ENCODE results near the gene DCST1.
"Not testable (repeated sequence)": the region's sequence is repeated elsewhere in the genome, so short reads cannot be mapped to it uniquely, and the experiment has no call there.

DCST1 gene, protein sequence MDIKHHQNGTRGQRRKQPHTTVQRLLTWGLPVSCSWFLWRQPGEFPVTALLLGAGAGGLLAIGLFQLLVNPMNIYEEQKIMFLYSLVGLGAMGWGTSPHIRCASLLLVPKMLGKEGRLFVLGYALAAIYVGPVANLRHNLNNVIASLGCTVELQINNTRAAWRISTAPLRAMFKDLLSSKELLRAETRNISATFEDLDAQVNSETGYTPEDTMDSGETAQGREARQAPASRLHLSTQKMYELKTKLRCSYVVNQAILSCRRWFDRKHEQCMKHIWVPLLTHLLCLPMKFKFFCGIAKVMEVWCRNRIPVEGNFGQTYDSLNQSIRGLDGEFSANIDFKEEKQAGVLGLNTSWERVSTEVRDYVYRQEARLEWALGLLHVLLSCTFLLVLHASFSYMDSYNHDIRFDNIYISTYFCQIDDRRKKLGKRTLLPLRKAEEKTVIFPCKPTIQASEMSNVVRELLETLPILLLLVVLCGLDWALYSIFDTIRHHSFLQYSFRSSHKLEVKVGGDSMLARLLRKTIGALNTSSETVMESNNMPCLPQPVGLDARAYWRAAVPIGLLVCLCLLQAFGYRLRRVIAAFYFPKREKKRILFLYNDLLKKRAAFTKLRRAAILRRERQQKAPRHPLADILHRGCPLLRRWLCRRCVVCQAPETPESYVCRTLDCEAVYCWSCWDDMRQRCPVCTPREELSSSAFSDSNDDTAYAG

DNA sequence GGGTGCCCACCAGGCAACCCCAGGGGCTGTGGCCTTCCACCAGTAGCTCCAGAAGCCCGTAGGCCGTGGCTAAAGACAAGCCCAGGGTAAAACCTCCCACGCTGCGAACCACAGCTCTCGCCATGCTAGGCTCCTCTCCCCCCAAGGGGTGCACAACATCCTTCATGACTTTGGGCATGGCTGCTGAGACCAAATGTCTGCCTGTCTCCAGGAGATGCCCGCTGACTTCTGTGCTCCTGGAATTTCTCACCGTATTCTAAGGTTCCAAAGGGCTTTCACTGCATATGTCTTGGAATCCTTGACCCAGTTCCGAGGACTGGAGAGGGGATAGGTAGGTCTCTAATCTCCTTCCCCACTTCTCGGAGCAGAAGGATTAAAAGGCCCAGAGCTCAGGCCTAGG is at the start of gene DCST1, which contains the start of gene DCST2:
DCST1 (plus strand) TSS at position 301 of the 400 bp plus-strand sequence. CDS start 213 bp downstream, outside the sequence.
DCST2 (minus strand) TSS at position 258 of the 400 bp plus-strand sequence; CDS start at position 178, 80 bp downstream.
- DNase-seq (ENCODE audit: low spot score): no peak

- DNase-seq (ENCODE audit: low spot score): not testable (repeated sequence)
These were observed 46.9 kb upstream of the DCST1 start for GRCh38 chr1:154986736-154987135.

DNA sequence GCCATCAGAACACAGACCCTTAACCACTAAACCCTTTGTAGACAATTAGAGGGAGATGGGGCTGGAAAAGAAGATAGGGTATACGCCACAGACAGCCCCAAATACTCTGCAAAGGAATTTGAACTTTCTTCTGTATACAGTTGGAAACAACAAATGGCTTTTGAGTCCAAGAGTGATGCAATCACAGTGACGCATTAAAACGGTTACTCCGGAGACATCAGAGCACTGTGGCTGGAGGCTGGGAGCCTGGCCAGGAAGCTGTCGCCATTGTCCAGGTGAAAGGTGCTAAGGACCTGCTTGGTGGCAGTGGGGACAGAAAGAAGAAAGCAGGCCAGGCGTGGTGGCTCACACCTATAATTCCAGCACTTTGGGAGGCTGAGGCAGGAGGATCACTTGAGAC is 46.3 kb upstream of the DCST1 start:
- DNase-seq (ENCODE audit: low spot score): no peak

GRCh38 chr1:154988058-154988954 is 45.3 kb upstream of the DCST1 start:
- no peak for DNase-seq (ENCODE audit: low spot score)

DNA sequence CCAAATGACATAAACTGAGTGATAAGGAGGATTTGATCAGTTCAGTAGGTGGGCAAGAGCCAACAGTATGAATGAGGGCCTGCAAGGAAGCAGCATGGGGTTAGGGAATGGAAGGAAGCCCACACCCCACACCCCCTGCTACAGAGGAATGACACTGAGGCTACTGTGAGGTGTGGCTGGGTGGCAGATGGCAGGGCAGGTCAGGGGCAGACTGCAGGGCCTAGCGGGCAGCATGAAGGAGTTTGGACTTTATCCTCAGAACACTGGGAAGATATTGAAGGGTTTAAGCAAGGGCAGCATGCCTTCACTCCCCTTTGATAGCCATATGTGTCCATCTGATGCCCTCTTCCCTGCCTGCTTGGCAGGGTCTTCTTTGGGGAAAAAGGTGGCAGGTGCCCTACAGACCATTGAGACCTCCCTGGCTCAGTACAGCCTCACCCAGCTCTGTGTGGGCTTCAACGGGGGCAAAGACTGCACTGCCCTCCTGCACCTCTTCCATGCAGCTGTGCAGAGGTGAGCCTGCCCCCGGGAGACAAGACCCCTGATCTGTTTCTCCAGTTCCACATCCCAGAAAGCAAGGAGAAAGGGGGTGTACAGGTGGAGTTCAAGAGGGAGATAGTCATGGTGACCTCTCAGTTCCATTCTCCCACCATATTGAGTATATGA is 44.3 kb upstream of the DCST1 start:
- no peak for DNase-seq (ENCODE audit: low spot score)

- no peak for DNase-seq (ENCODE audit: low spot score)
These were observed 43.3 kb upstream of the DCST1 start for GRCh38 chr1:154990276-154990675.

GRCh38 chr1:154992721-154993571 is 40.7 kb upstream of the DCST1 start:
- no peak for DNase-seq (ENCODE audit: low spot score)

DNA sequence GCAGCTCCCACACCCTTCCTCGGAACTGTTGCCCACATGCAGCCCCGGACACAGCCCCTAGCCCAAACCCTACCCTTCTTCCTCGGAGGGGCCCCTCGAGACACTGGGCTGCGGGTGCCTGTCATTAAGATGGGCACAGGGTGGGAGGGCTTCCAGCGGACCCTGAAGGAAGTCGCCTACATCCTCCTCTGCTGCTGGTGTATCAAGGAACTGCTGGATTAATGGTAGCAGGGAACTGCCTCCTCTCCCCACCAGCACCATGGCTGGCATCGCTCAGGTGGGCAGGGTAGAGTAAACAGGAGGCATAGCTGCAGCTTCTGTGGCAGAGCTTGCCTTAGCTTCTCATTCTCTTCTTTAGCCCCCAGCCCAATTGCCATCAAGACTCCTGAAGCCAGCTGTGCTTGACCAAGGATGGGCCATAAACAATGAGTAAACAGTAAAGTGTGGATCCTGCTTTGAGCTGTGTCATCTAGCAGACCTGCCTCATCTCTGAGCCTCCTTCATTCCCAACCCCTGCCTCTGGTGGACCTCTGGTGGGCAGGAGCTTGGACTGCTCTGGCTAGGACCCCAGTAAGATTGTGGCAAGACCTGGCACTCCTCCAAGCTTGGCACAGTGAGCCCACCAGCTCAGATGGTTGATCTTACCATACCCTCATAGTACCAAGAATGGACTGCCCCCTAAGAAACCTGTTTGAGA is 39.9 kb upstream of the DCST1 start, which contains the start of gene LENEP:
LENEP (plus strand) TSS at position 15 of the 697 bp plus-strand sequence; CDS start at position 37, 22 bp downstream.
- no peak for DNase-seq (ENCODE audit: low spot score)

DNA sequence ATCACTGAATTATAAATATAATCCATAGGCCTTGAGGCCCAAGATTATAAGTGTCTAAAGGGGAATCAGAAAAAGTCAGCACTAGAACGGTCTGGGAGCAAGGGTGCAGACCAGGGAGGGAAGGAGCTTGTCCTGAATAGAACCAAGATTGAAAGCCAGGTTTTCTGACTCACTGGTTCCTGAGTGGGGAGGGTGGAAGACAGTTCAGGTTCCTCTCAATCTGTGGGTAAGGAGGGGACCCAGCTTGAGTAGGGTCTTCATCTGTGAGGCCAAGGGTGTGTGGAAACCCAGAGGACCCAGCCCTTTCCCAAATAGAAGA is 39.4 kb upstream of the DCST1 start:
- DNase-seq (ENCODE audit: low spot score): no peak

DNA sequence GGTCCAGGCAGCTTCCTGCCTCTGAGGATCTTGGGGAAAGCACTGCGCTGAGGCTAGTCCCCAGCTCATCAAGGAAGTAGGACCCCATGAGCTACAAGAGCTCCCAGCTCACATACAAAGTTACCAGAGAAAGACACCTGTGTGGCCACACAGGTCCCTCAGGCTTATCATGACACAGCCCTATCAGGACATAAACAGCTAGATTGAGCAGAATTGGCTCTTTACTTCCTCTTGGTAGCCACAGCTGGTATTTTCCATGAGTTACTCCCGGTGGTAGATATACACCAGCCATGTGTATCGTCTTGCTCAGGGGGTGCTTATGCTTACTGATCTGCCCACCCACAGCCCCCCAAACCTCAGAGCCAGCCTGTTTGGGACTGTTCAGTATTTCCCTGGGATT is 39.0 kb upstream of the DCST1 start:
- DNase-seq (ENCODE audit: low spot score): no peak

DNA sequence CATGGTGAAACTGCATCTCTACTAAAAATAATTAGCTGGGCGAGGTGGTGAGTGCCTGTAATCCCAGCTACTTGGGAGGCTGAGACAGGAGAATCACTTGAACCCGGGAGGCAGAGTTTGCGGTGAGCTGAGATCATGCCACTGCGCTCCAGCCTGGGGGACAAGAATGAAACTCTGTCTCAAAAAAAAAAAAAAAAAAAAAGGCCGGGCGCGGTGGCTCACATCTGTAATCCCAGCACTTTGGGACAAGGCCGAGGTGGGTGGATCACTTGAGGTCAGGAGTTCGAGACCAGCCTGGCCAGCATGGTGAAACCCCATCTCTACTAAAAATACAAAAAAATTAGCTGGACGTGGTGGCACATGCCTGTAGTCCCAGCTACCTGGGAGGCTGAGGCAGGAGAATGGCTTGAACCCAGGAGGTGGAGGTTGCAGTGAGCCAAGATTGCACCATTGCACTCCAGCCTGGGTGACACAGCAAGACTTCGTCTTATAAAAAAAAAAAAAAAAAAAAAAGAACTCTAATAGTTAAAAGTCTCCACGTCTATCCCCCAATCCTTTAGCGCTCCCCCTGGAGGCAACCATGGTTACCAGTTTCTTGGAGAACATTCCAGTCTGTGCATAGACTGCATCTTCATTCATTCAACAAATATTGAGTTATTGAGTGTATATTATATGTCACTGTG is 38.2 kb upstream of the DCST1 start:
- peak; percentile 83 for DNase-seq (ENCODE audit: low spot score)

DNA sequence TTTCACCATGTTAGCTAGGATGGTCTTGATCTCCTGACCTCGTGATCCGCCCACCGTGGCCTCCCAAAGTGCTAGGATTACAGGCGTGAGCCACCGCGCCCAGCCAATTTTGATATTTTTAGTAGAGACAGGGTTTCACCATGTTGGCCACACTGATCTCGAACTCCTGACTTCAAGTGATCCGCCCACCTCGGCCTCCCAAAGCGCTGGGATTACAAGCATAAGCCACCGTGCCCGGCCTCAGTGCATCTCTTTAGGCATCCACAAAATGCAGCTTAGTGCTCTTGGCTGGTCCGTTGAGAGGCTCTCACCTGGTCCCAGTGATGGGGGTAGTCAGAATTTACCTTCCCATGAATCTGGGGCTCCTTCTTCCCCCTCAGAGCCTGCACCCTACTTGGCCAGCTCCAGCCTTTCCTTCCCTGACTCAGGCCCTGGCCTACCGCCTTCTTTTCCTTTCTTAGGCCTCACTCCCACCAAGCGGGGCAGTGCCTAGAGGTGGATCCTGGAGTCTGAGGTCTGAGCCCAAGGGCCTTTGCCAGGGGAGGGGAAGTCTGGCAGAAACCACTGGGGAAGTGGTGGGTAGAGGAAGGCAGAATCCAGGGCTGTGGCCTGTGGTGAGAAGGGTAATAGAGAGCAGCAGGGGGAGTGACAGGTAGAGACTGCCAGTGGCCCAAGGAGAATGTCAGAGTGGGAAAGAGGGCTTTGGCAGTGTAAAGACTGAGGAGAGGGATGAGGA is 36.5 kb upstream of the DCST1 start:
- no peak for DNase-seq (ENCODE audit: low spot score)

DNA sequence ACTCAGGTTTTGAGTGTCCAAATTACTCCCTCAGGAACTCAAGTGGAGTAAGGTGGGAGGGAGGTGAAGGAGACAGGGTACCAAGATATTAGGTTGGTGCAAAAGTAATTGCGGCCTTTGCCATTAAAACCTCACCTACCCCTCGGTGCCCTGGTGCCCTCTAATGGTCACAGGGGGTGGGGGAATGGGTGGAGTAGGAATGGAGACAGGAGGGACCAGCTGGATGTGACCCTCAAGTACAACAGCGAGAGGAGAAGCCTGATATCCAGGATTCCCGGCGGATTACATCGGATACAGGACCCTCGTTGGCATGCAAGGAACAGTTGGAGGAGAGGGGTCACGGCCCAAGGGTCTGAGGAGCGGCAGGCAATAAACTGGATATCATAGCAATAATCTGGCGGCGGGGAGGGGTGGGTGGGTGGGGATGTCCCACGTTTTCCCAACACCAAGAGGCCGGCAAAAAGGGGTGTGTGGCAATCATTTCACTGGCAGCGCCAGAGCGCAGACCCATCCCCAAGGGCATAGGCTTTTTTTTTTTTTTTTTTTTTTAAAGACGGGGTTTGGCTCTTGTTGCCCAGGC is 35.3 kb upstream of the DCST1 start:
- no peak for DNase-seq (ENCODE audit: low spot score)

- peak; percentile 71 for DNase-seq (ENCODE audit: low spot score)
These were observed 34.6 kb upstream of the DCST1 start for GRCh38 chr1:154998818-154999570.

DNA sequence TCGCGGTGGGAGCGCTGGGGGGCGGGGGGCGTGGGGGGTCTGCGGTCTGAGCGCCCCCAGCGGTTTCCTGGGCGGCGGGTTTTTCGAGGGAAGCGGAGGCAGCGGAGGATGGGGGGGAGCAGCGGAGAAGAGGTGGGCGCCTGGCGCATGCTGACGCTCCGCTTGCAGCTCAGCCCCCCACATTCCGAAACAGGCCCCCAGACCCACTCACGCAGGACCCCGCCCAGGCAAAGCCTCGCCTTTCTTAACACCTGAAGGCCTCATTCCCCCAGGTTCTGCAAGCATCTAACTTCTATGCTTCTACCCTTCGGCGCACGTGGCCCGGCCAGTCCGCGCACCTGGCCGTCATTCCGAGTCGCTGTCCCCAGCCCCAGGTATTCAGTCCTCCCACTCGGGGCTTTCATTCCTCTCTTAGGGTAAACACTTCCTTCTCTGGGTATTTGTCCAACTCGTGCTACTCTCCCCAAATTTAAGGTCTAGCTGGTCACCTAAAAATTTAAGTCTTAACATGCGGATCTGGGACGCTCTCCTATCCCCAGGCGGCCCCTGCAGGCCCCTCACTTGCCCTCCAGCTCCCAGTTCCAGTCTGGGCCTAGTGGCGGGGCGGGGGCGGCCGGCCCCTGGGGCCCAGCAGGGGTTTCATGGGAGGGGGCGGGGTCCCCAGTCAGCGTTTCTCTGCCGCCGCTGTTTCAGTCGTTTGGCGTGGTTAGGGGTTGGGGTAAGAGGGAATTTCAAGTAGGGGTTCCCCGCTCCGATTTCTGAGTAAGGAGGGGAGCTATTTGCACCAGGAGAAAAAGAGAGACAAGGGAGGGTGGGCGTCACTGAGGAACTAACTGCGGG is 33.8 kb upstream of the DCST1 start:
- no peak for DNase-seq (ENCODE audit: low spot score)

- no peak for DNase-seq (ENCODE audit: low spot score)
These were observed 33.3 kb upstream of the DCST1 start for GRCh38 chr1:155000411-155000725.
